ENCODE results near the gene LST1.
A peak's percentile ranks its signal among the peaks of the same experiment; 100 is the strongest.
"Not testable (repeated sequence)": the region's sequence is repeated elsewhere in the genome, so short reads cannot be mapped to it uniquely, and the experiment has no call there.

The LST1 gene

DNA sequence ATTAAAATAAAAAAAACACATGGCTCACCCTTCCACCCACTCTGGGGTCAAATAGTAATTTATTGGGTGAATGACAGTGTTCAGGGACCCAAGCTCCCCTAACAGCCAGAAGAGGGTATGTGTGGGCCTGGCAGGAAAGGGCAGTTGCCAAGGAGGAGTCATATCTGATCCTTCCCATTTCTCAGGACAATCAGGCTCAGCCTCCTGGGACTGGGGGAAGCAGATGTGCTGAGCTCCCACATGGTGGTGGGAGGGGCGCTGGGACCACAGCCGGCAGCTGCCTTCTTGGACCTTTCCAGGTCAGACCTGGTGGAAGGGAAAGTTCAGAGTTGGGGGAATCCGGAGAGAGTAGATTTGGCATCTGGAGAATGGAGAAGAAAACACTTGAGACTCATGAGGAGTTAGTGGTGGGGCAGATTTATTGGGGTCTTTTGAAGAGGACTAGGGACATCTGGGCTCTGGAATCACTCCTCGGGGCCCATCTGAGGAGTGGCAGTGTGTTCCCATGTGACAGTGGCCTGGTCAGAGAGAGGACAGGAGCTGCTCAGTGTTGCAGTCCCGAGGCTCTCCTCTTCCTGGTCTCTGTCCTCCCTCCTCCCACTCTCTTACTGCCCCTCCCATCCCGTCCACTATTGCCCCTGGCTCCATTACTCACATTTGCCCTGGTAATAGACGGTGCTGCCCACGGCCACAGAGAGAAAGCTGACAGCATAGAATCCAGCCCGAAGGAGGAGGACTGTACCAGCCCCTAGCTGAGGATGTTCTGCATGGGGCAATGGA is 3.0 kb downstream of the LST1 start:
- TF ChIP-seq, protein P1, sequence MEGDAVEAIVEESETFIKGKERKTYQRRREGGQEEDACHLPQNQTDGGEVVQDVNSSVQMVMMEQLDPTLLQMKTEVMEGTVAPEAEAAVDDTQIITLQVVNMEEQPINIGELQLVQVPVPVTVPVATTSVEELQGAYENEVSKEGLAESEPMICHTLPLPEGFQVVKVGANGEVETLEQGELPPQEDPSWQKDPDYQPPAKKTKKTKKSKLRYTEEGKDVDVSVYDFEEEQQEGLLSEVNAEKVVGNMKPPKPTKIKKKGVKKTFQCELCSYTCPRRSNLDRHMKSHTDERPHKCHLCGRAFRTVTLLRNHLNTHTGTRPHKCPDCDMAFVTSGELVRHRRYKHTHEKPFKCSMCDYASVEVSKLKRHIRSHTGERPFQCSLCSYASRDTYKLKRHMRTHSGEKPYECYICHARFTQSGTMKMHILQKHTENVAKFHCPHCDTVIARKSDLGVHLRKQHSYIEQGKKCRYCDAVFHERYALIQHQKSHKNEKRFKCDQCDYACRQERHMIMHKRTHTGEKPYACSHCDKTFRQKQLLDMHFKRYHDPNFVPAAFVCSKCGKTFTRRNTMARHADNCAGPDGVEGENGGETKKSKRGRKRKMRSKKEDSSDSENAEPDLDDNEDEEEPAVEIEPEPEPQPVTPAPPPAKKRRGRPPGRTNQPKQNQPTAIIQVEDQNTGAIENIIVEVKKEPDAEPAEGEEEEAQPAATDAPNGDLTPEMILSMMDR (conservative IDR thresholded peaks at IDR 0.05; ENCODE audit: control insufficient read depth, insufficient read depth, low read depth, low read length), result no peak
- no peak overlapping the region for H3K4me3 ChIP-seq (ENCODE audit: control insufficient read depth, low read depth, low read length)
- DNase-seq (ENCODE audit: low read depth), result peak; percentile 25

DNA sequence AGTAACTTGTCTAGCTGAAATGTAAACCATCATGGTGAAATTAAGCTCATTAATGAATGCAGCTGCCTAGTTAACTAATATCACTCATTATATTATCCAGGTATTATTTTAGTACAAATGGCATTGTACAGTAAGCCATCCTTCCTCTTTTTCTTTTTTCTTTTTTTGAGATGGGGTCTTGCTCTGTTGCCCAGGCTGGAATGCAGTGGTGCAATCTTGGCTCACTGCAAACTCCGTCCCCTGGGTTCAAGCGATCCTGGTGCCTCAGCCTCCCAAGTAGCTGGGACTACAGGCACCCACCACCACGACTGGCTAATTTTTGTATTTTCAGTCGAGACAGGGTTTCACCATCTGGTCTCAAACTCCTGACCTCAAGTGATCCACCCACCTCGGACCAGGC is 4.6 kb downstream of the LST1 start:
- DNase-seq (ENCODE audit: low read depth); H3K4me3 ChIP-seq (ENCODE audit: control insufficient read depth, low read depth, low read length): not testable (repeated sequence)

DNA sequence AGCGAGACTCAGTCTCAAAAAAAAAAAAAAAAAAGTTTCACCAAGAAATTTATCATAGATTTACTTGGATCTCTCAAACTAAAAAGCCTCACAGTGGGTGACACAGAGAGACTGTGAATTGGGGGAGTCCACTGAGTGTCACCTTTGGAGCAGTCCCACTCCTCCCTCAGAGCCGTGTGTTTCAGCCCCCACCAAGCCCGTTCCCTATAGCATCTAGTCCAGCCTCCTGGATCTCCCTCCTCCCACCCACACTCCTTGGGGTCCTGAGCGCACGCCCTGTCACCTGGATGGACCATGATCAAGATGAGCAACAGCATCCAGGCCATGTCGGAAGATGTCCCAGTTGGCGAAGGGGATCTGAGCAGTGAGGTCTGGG is 6.3 kb downstream of the LST1 start:
- TF ChIP-seq, protein P1 (conservative IDR thresholded peaks at IDR 0.05; ENCODE audit: control insufficient read depth, insufficient read depth, low read depth, low read length), result no peak
- H3K4me3 ChIP-seq (ENCODE audit: control insufficient read depth, low read depth, low read length), result no peak overlapping the region
- no peak for DNase-seq (ENCODE audit: low read depth)

DNA sequence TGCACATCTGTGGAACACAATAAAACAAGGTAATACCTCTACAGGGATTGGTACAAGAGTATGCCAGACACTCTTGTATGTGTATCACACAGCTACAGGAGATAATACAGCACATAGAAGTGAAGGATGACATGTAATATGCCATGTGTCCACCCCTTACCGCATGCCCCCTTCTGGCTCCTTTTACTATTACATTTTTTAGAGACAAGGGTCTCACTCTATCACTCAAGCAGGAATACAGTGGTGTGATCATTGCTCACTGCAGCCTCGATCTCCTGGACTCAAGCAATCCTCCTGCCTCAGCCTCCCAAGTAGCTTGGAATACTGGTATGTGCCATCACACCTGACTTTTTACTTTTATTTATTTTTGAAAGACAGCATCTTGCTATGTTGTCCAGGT is 10.9 kb downstream of the LST1 start:
- TF ChIP-seq, protein P1 (conservative IDR thresholded peaks at IDR 0.05; ENCODE audit: control insufficient read depth, insufficient read depth, low read depth, low read length), result peak; percentile 50
- H3K4me3 ChIP-seq (ENCODE audit: control insufficient read depth, low read depth, low read length), result no peak overlapping the region
- DNase-seq (ENCODE audit: low read depth), result peak; percentile 38

GRCh38 chr6:31607317-31607716 is 21.2 kb downstream of the LST1 start:
- DNase-seq (ENCODE audit: low read depth), result no peak
- TF ChIP-seq, protein P1 (conservative IDR thresholded peaks at IDR 0.05; ENCODE audit: control insufficient read depth, insufficient read depth, low read depth, low read length), result no peak
- no peak overlapping the region for H3K4me3 ChIP-seq (ENCODE audit: control insufficient read depth, low read depth, low read length)

GRCh38 chr6:31609519-31610406 is 23.7 kb downstream of the LST1 start:
- H3K4me3 ChIP-seq (ENCODE audit: control insufficient read depth, low read depth, low read length), result no peak overlapping the region
- TF ChIP-seq, protein P1 (conservative IDR thresholded peaks at IDR 0.05; ENCODE audit: control insufficient read depth, insufficient read depth, low read depth, low read length), result no peak
- no peak for DNase-seq (ENCODE audit: low read depth)

- TF ChIP-seq, protein P1 (conservative IDR thresholded peaks at IDR 0.05; ENCODE audit: control insufficient read depth, insufficient read depth, low read depth, low read length), result no peak
- peak; percentile 38 for DNase-seq (ENCODE audit: low read depth)
- no peak overlapping the region for H3K4me3 ChIP-seq (ENCODE audit: control insufficient read depth, low read depth, low read length)
These were observed 24.9 kb downstream of the LST1 start for GRCh38 chr6:31610968-31611367.

Measured in fibroblast of mammary gland (primary cell).